Measurements from ENCODE around the gene CAB39.

GRCh38 chr2:230821261-230821990 is 108.8 kb downstream of the CAB39 start:
- TF ChIP-seq PPARA (CRISPR knock-in tag; IDR thresholded peaks at IDR 0.05; ENCODE audit: borderline replicate concordance) = no peak
- no peak for TF ChIP-seq CREB5 (CRISPR knock-in tag; IDR thresholded peaks at IDR 0.05; ENCODE audit: low read depth)
- TF ChIP-seq ZFP30 (CRISPR knock-in tag; IDR thresholded peaks at IDR 0.05) = no peak
- TF ChIP-seq TCF4 (CRISPR knock-in tag; IDR thresholded peaks at IDR 0.05; ENCODE audit: borderline replicate concordance) = no peak
- TF ChIP-seq GLIS3 (CRISPR knock-in tag; IDR thresholded peaks at IDR 0.05) = no peak
- no peak for TF ChIP-seq PATZ1 (CRISPR knock-in tag; IDR thresholded peaks at IDR 0.05; ENCODE audit: borderline replicate concordance)
- no peak for TF ChIP-seq ZFP3 (CRISPR knock-in tag; IDR thresholded peaks at IDR 0.05)
- no peak for TF ChIP-seq ARNTL (CRISPR knock-in tag; IDR thresholded peaks at IDR 0.05; ENCODE audit: borderline replicate concordance, low read depth)
- no peak for TF ChIP-seq TOX (CRISPR knock-in tag; IDR thresholded peaks at IDR 0.05; ENCODE audit: borderline replicate concordance)

Measured in SK-N-SH treated with all-trans-retinoic acid at 6 μM for 48 hours (cell line).